22Rv1 (cell line): Measurements from ENCODE around the gene NSUN3.

Experiments used
- CTCF ChIP-seq: fragments of 450-650 bp; IDR thresholded peaks from 2 replicates; pipeline ENCODE4 v1.5.1; 2017; ENCODE audit warnings: mild to moderate bottlenecking
- ZFX ChIP-seq: fragments of 450-650 bp; IDR thresholded peaks from 2 replicates; pipeline ENCODE4 v1.6.1; 2017; ENCODE audit warnings: antibody characterized with exemption, borderline replicate concordance

DNA sequence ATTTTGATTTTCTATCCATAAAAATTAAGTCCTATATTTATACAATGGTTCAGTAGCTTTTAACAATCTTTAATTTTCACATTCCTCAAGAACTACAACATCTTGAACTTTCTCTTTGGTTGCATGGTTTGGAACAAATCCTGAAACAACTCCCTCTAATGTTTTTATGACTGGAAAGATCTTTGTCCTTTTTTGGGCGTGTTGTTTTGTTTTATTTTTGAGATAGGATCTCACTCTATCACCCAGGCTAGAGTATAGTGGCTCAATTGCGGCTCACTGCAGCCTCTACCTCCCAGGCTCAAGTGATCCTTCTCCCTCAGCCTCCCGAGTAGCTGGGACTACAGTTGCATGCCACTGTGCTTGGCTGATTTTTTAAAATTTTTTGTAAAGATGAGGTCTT lies 38.5 kb upstream of the NSUN3 start:
- TF ChIP-seq CTCF (no peak), ZFX (no peak)
